ENCODE results near the gene MYO6. TPM values are rescaled to one million over a fixed set of nuclear protein-coding genes. Genes with fewer than 3 reads are reported as not detected.

MYO6 gene
- total RNA-seq, 4 donors from 2014 or later = 26.1 to 38.0 (median 34.8) TPM

DNA sequence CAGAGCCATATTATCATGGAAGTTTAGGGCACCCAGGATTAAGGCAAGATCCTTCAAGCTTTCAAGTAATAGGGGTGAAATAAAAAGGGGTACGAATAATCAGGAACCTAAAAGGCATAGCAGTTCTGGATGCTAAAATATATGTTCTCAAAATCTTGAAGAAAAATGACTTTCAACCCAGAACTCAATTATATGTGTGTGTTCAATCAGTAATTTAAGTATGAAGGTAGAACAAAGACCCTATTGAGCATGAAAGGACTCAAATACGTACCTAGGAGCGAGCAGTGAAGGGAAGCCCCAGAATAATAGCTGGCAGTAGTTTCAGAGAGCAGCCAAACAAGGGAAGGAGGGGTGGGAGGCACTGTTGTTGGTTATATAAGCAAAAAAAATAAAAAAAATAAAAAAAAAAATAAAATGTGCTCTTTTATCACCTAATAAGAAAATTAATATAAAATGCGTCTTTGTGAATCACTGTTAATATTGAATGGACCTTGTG is 45.4 kb downstream of the MYO6 start:
- no peak for DNase-seq (ENCODE audit: low spot score in 2 of 2)
- no peak overlapping the region for H3K4me3 ChIP-seq (ENCODE audit: low read depth, poor library complexity, severe bottlenecking)
- TF ChIP-seq POLR2A (IDR thresholded peaks at IDR 0.05) (no peak), CTCF (IDR thresholded peaks at IDR 0.05) (no peak)
- intact Hi-C loops (cut with DNase I; ENCODE audit: low total_unique reads) = no loop called here
- WGBS, 2 donors = 64 to 81% methylated on average over 4 of the region's 4 CpGs

GRCh38 chr6:75794954-75795739 is 46.1 kb downstream of the MYO6 start:
- WGBS, 2 donors = 28 to 32% methylated on average over 6 of the region's 6 CpGs
- intact Hi-C loops (cut with DNase I; ENCODE audit: low total_unique reads) = no loop called here
- no peak for TF ChIP-seq POLR2A (IDR thresholded peaks at IDR 0.05)
- no peak for DNase-seq (ENCODE audit: low spot score in 2 of 2)
- no peak overlapping the region for H3K4me3 ChIP-seq (ENCODE audit: low read depth, poor library complexity, severe bottlenecking)

DNA sequence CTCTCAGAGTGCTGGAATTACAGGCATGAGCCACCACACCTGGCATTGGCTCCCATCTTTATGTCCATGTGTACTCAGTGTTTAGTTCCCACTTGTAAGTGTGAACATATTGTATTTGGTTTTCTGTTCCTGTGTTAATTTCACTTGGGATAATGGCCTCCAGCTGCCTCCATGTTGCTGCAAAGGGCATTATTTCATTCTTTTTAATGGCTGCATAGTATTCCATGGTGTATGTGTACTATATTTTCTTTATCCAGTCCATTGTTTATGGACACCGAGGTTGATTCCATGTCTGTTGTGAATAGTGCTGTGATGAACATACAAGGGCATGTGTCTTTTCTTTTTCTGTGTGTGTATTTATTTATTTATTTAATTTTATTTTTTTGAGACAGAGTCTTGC is 47.7 kb downstream of the MYO6 start:
- H3K4me3 ChIP-seq (ENCODE audit: low read depth, poor library complexity, severe bottlenecking) = no peak overlapping the region
- TF ChIP-seq CTCF (IDR thresholded peaks at IDR 0.05) (no peak), POLR2A (IDR thresholded peaks at IDR 0.05) (no peak)
- intact Hi-C loops (cut with DNase I; ENCODE audit: low total_unique reads) = no loop called here
- 96 to 100% methylated on average over 1 of the region's 1 CpG for WGBS, 2 donors
- DNase-seq (ENCODE audit: low spot score in 2 of 2) = no peak

DNA sequence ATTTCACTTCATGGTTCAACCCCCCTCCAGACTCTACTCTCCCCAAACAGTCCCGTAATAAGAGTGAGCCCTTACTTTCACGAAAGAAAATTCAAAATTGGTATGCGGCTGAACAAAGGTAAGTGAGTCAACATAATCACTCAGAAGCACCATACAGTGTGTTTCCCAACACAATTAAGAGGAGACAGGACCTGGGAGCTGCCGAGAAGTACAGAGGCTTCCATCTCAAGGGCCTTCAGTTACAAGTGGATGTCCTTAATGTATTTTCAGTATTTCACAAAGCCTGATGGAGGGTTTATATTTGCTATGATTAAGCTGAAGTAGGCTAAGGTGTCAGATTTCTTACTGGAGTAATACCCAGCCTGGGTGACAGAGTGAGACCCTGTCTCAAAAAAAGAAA is 51.1 kb downstream of the MYO6 start:
- intact Hi-C loops (cut with DNase I; ENCODE audit: low total_unique reads) = no loop called here
- H3K4me3 ChIP-seq (ENCODE audit: low read depth, poor library complexity, severe bottlenecking) = no peak overlapping the region
- DNase-seq (ENCODE audit: low spot score in 2 of 2) = no peak
- 97 to 100% methylated on average over 4 of the region's 4 CpGs for WGBS, 2 donors
- TF ChIP-seq CTCF (IDR thresholded peaks at IDR 0.05) (no peak), POLR2A (IDR thresholded peaks at IDR 0.05) (no peak)

GRCh38 chr6:75800708-75801505 is 51.9 kb downstream of the MYO6 start:
- TF ChIP-seq POLR2A (IDR thresholded peaks at IDR 0.05) = no peak
- TF ChIP-seq CTCF (IDR thresholded peaks at IDR 0.05) = no peak
- intact Hi-C loops (cut with DNase I; ENCODE audit: low total_unique reads) = no loop called here
- H3K4me3 ChIP-seq (ENCODE audit: low read depth, poor library complexity, severe bottlenecking) = no peak overlapping the region
- DNase-seq (ENCODE audit: low spot score in 2 of 2) = no peak
- 84 to 88% methylated on average over 9 of the region's 9 CpGs for WGBS, 2 donors

- WGBS, 2 donors = 96 to 97% methylated on average over 6 of the region's 6 CpGs
- intact Hi-C loops (cut with DNase I; ENCODE audit: low total_unique reads) = no loop called here
Measured at GRCh38 chr6:75802366-75802765, 53.3 kb downstream of the MYO6 start.

More at GRCh38 chr6:75802366-75802765, 53.3 kb downstream of the MYO6 start:
- TF ChIP-seq POLR2A (IDR thresholded peaks at IDR 0.05) = no peak
- TF ChIP-seq CTCF (IDR thresholded peaks at IDR 0.05) = no peak
- no peak for DNase-seq (ENCODE audit: low spot score in 2 of 2)
- no peak overlapping the region for H3K4me3 ChIP-seq (ENCODE audit: low read depth, poor library complexity, severe bottlenecking)

Measured in lower leg skin (tissue), 4 donors.